ENCODE data around the gene TCERG1L. TPM values are rescaled to one million over a fixed set of nuclear protein-coding genes. Genes with fewer than 3 reads are reported as not detected.
"Not testable (repeated sequence)": the region's sequence is repeated elsewhere in the genome, so short reads cannot be mapped to it uniquely, and the experiment has no call there.

Gene TCERG1L
- total and polyA plus RNA-seq, 4 donors = not detected

DNA sequence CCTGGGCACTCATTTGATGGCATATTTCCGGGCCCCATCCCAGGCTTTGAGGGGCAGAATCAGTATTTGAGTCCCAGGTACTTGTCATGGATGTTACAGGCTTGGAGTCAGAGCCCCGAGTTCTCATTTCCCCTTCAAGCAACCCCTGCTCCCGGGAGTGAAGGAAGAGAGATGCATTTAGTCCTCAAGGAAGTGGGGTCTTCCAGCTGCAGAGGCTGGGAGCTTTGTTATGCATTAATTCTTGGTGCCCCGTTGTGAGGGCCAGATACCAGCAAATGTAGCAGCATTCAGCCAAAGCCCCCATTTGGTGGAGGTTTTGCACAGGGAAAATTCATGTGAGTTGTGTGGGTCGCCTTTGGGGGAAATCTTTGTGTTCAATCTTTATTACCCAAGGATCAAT is 38.7 kb upstream of the TCERG1L start:
- H3K27me3 ChIP-seq (ENCODE audit: control insufficient read depth in 1 of 2, insufficient read depth in 2 of 2, low read length in 1 of 2) = no peaks in the 10 kb centered on the region
- no peaks in the 10 kb centered on the region for H3K4me1 ChIP-seq (ENCODE audit: control insufficient read depth in 1 of 2, insufficient read depth in 2 of 2, low read length in 2 of 2)
- ATAC-seq (ENCODE audit: low FRiP score) (no peak), DNase-seq (no peak)
- 39 to 46% methylated on average over 5 of the region's 5 CpGs for WGBS, 2 donors
- H3K27ac ChIP-seq (ENCODE audit: low read depth in 1 of 2, low read length in 2 of 2) = no peak overlapping the region
- intact Hi-C loops (cut with DNase I) = no loop called here
- H3K36me3 ChIP-seq (ENCODE audit: control insufficient read depth in 1 of 2, insufficient read depth in 2 of 2, low read length in 1 of 2) = no peaks in the 10 kb centered on the region
- H3K4me3 ChIP-seq (ENCODE audit: low read length in 2 of 2) = no peak overlapping the region
- no peaks in the 10 kb centered on the region for H3K9me3 ChIP-seq (ENCODE audit: control insufficient read depth, low read length)

DNA sequence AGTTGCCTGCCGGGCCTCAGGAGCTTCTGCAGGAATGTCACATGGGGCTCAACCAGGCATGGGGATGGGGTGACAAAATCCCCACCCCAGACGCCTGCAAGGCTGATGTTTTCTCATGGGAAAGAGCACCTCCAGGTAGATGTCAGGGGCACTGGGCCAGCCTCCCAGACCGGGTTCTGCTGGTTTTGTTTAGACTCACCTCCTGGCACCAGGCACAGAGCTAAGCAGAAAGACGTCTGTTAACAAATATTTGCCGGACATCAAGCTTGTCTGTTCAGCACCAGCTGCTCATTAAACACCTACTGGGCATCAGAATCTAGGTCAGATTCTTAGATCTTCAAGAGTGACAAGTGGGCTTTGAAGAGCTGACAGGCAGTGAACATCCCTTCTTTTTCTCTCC is 34.9 kb upstream of the TCERG1L start:
- ATAC-seq (ENCODE audit: low FRiP score) = no peak
- no peak overlapping the region for H3K4me3 ChIP-seq (ENCODE audit: low read length in 2 of 2)
- DNase-seq = no peak
- no peak overlapping the region for H3K27ac ChIP-seq (ENCODE audit: low read depth in 1 of 2, low read length in 2 of 2)
- no peaks in the 10 kb centered on the region for H3K27me3 ChIP-seq (ENCODE audit: control insufficient read depth in 1 of 2, insufficient read depth in 2 of 2, low read length in 1 of 2)
- WGBS, 2 donors = 51 to 53% methylated on average over 5 of the region's 5 CpGs
- intact Hi-C loops (cut with DNase I) = no loop called here
- no peaks in the 10 kb centered on the region for H3K9me3 ChIP-seq (ENCODE audit: control insufficient read depth, low read length)
- H3K36me3 ChIP-seq (ENCODE audit: control insufficient read depth in 1 of 2, insufficient read depth in 2 of 2, low read length in 1 of 2) = no peaks in the 10 kb centered on the region
- H3K4me1 ChIP-seq (ENCODE audit: control insufficient read depth in 1 of 2, insufficient read depth in 2 of 2, low read length in 2 of 2) = no peaks in the 10 kb centered on the region

- Histone ChIP-seq H3K36me3 (ENCODE audit: control insufficient read depth in 1 of 2, insufficient read depth in 2 of 2, low read length in 1 of 2) (no peaks in the 10 kb centered on the region), H3K9me3 (ENCODE audit: control insufficient read depth, low read length) (no peaks in the 10 kb centered on the region), H3K27me3 (ENCODE audit: control insufficient read depth in 1 of 2, insufficient read depth in 2 of 2, low read length in 1 of 2) (no peaks in the 10 kb centered on the region), H3K4me3 (ENCODE audit: low read length in 2 of 2) (no peak overlapping the region), H3K27ac (ENCODE audit: low read depth in 1 of 2, low read length in 2 of 2) (no peak overlapping the region), H3K4me1 (ENCODE audit: control insufficient read depth in 1 of 2, insufficient read depth in 2 of 2, low read length in 2 of 2) (no peaks in the 10 kb centered on the region)
- ATAC-seq (ENCODE audit: low FRiP score) (no peak), DNase-seq (no peak)
- 79 to 82% methylated on average over 10 to 11 of the region's 11 CpGs for WGBS, 2 donors
- intact Hi-C loops (cut with DNase I) = no loop called here
Observed at GRCh38 chr10:131345691-131346090, 34.2 kb upstream of the TCERG1L start.

GRCh38 chr10:131344747-131345146 is 33.2 kb upstream of the TCERG1L start:
- ATAC-seq (ENCODE audit: low FRiP score) = no peak
- intact Hi-C loops (cut with DNase I) = no loop called here
- 82 to 85% methylated on average over 7 of the region's 7 CpGs for WGBS, 2 donors

DNA sequence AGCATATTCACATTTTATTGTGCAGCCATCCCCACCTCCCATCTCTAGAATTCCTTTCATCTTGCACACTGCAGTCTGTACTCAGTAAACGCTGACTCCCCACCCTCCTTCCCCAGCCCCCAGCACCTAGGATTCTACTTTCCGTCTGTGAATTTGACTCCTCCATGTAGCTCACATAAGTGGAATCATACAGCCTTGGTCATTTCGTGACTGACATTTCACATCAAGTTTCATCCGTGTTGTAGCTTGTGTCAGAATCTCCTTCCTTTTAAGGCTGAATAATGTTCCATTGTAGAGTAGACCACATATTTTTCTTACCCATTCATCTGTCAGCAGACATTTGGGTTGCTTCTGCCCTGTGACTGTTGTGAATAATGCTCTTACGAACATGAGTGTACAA is 26.2 kb upstream of the TCERG1L start:
- Histone ChIP-seq H3K27ac (ENCODE audit: low read depth in 1 of 2, low read length in 2 of 2) (no peak overlapping the region), H3K9me3 (ENCODE audit: control insufficient read depth, low read length) (peaks cover 2% of the 10 kb centered on the region), H3K4me1 (ENCODE audit: control insufficient read depth in 1 of 2, insufficient read depth in 2 of 2, low read length in 2 of 2) (no peaks in the 10 kb centered on the region), H3K4me3 (ENCODE audit: low read length in 2 of 2) (no peak overlapping the region), H3K27me3 (ENCODE audit: control insufficient read depth in 1 of 2, insufficient read depth in 2 of 2, low read length in 1 of 2) (no peaks in the 10 kb centered on the region), H3K36me3 (ENCODE audit: control insufficient read depth in 1 of 2, insufficient read depth in 2 of 2, low read length in 1 of 2) (no peaks in the 10 kb centered on the region)
- ATAC-seq (ENCODE audit: low FRiP score) = no peak
- DNase-seq = no peak
- intact Hi-C loops (cut with DNase I) = no loop called here
- 45 to 58% methylated on average over 5 of the region's 5 CpGs for WGBS, 2 donors

More at GRCh38 chr10:131344747-131345146, 33.2 kb upstream of the TCERG1L start:
- DNase-seq = no peak
- Histone ChIP-seq H3K27ac (ENCODE audit: low read depth in 1 of 2, low read length in 2 of 2) (no peak overlapping the region), H3K4me3 (ENCODE audit: low read length in 2 of 2) (no peak overlapping the region), H3K36me3 (ENCODE audit: control insufficient read depth in 1 of 2, insufficient read depth in 2 of 2, low read length in 1 of 2) (no peaks in the 10 kb centered on the region), H3K9me3 (ENCODE audit: control insufficient read depth, low read length) (no peaks in the 10 kb centered on the region), H3K27me3 (ENCODE audit: control insufficient read depth in 1 of 2, insufficient read depth in 2 of 2, low read length in 1 of 2) (no peaks in the 10 kb centered on the region), H3K4me1 (ENCODE audit: control insufficient read depth in 1 of 2, insufficient read depth in 2 of 2, low read length in 2 of 2) (no peaks in the 10 kb centered on the region)

GRCh38 chr10:131332821-131333220 is 21.3 kb upstream of the TCERG1L start:
- no peak overlapping the region for H3K4me3 ChIP-seq (ENCODE audit: low read length in 2 of 2)
- H3K9me3 ChIP-seq (ENCODE audit: control insufficient read depth, low read length) = peaks cover 2% of the 10 kb centered on the region
- no peak overlapping the region for H3K27ac ChIP-seq (ENCODE audit: low read depth in 1 of 2, low read length in 2 of 2)
- H3K4me1 ChIP-seq (ENCODE audit: control insufficient read depth in 1 of 2, insufficient read depth in 2 of 2, low read length in 2 of 2) = no peaks in the 10 kb centered on the region
- DNase-seq (no peak), ATAC-seq (ENCODE audit: low FRiP score) (no peak)
- H3K27me3 ChIP-seq (ENCODE audit: control insufficient read depth in 1 of 2, insufficient read depth in 2 of 2, low read length in 1 of 2) = no peaks in the 10 kb centered on the region
- intact Hi-C loops (cut with DNase I) = no loop called here
- H3K36me3 ChIP-seq (ENCODE audit: control insufficient read depth in 1 of 2, insufficient read depth in 2 of 2, low read length in 1 of 2) = no peaks in the 10 kb centered on the region

DNA sequence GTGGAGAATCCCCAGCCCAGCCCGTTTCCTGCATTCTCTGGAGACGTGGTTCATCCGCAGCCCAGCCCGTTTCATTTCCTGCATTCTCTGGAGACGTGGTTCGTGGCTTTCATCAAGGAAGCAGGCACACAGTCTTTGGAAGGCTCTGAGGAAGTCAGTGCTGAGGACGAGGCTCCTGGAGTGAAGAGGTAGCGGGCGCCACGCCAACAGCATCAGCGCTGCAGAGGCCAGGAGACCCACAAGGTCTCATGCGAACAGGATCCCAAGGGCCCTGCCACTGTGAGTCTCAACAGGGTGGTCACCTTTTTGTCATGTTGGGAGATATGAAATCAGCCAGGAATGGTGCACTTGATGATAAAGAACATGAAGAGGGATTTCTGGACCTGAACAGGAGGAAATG is 12.4 kb upstream of the TCERG1L start:
- WGBS, 2 donors = 46 to 51% methylated on average over 12 of the region's 12 CpGs
- Histone ChIP-seq H3K27ac (ENCODE audit: low read depth in 1 of 2, low read length in 2 of 2) (no peak overlapping the region), H3K9me3 (ENCODE audit: control insufficient read depth, low read length) (peaks cover 1% of the 10 kb centered on the region), H3K4me1 (ENCODE audit: control insufficient read depth in 1 of 2, insufficient read depth in 2 of 2, low read length in 2 of 2) (no peaks in the 10 kb centered on the region), H3K36me3 (ENCODE audit: control insufficient read depth in 1 of 2, insufficient read depth in 2 of 2, low read length in 1 of 2) (no peaks in the 10 kb centered on the region), H3K4me3 (ENCODE audit: low read length in 2 of 2) (no peak overlapping the region), H3K27me3 (ENCODE audit: control insufficient read depth in 1 of 2, insufficient read depth in 2 of 2, low read length in 1 of 2) (no peaks in the 10 kb centered on the region)
- DNase-seq (no peak), ATAC-seq (ENCODE audit: low FRiP score) (no peak)
- intact Hi-C loops (cut with DNase I) = no loop called here

- Histone ChIP-seq H3K36me3 (ENCODE audit: control insufficient read depth in 1 of 2, insufficient read depth in 2 of 2, low read length in 1 of 2) (no peaks in the 10 kb centered on the region), H3K4me1 (ENCODE audit: control insufficient read depth in 1 of 2, insufficient read depth in 2 of 2, low read length in 2 of 2) (no peaks in the 10 kb centered on the region), H3K27ac (ENCODE audit: low read depth in 1 of 2, low read length in 2 of 2) (no peak overlapping the region), H3K27me3 (ENCODE audit: control insufficient read depth in 1 of 2, insufficient read depth in 2 of 2, low read length in 1 of 2) (no peaks in the 10 kb centered on the region), H3K9me3 (ENCODE audit: control insufficient read depth, low read length) (peaks cover 1% of the 10 kb centered on the region), H3K4me3 (ENCODE audit: low read length in 2 of 2) (no peak overlapping the region)
- WGBS, 2 donors = 35 to 42% methylated on average over 2 of the region's 2 CpGs
- DNase-seq (no peak), ATAC-seq (ENCODE audit: low FRiP score) (no peak)
- intact Hi-C loops (cut with DNase I) = no loop called here
Observed at GRCh38 chr10:131323025-131323424, 11.5 kb upstream of the TCERG1L start.

DNA sequence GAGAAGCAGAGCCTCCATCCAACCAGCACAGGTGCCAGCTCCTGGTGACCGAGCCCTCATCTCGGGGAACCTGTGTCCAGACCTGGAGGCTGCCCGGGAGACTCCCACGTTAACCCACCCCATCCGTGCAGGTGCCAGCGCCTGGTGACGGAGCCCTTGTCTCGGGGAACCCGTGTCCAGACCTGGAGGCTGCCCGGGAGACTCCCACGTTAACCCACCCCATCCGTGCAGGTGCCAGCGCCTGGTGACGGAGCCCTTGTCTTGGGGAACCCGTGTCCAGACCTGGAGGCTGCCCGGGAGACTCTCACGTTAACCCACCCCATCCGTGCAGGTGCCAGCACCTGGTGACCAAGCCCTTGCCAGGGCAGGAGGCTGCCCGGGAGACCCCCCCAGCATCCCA is 11.1 kb upstream of the TCERG1L start:
- H3K4me3 ChIP-seq (ENCODE audit: low read length in 2 of 2); ATAC-seq (ENCODE audit: low FRiP score); H3K4me1 ChIP-seq (ENCODE audit: control insufficient read depth in 1 of 2, insufficient read depth in 2 of 2, low read length in 2 of 2); DNase-seq; H3K36me3 ChIP-seq (ENCODE audit: control insufficient read depth in 1 of 2, insufficient read depth in 2 of 2, low read length in 1 of 2); H3K27ac ChIP-seq (ENCODE audit: low read depth in 1 of 2, low read length in 2 of 2); H3K9me3 ChIP-seq (ENCODE audit: control insufficient read depth, low read length); H3K27me3 ChIP-seq (ENCODE audit: control insufficient read depth in 1 of 2, insufficient read depth in 2 of 2, low read length in 1 of 2); intact Hi-C loops (cut with DNase I): not testable (repeated sequence)
- 89 to 91% methylated on average over 19 of the region's 19 CpGs for WGBS, 2 donors
